ENCODE results near the gene PYCARD.
"Not testable (repeated sequence)": the region's sequence is repeated elsewhere in the genome, so short reads cannot be mapped to it uniquely, and the experiment has no call there.

Gene PYCARD

DNA sequence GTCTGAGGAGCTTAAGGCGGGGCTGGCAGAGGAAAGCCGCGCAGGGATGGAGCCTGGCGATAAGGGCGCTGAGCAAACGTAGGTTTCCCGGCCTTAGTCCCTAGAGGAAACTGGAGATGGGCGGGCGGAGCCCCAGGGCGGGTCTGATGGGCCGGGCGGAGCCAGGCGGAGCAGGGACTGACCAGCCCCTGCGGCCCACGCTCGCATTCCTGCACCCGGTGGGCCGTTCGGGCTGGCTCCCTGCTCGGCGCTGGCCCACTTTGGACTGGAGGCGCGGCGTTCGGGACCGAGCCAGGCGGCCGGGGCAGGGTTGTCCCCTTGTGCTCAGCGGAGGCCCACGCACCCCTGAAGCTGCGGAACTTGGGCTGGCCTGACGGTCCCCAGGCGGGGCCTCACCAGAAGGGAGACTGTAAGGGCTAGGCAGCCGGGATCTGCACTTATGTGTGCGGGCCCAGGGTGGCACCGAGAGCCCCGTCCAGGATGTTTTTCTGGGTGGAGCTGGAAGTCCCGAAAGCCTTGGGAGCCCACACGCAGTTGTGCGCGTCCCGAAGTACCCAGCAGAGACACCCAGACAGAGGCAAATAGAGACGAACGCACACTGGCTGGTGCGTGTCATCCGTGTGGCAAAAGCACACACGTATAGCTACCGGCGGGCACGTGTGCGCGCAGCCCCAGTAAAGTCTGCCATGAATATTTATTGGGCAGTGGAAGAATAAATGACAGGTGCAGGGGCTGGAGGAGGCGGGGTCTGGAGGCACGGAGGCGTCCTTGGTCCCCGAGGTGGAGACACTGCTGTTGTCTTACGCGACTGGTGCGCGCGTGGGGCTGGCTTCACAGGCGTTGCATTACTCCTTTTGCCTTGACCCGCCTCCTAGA is 13.0 kb upstream of the PYCARD start:
- DNase-seq (ENCODE audit: low spot score), result no peak

DNA sequence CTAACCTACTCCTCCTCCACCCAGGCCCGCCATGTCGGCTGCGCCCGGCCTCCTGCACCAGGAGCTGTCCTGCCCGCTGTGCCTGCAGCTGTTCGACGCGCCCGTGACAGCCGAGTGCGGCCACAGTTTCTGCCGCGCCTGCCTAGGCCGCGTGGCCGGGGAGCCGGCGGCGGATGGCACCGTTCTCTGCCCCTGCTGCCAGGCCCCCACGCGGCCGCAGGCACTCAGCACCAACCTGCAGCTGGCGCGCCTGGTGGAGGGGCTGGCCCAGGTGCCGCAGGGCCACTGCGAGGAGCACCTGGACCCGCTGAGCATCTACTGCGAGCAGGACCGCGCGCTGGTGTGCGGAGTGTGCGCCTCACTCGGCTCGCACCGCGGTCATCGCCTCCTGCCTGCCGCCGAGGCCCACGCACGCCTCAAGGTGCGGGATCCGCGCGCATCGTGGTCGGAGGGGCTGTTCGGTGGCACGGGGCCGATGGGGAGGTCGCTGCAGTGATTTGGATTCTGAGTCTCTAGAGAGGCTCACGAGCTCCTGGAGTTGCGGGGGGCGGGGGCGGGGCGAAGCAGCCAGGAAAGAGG is 12.2 kb upstream of the PYCARD start:
- no peak for DNase-seq (ENCODE audit: low spot score)

DNA sequence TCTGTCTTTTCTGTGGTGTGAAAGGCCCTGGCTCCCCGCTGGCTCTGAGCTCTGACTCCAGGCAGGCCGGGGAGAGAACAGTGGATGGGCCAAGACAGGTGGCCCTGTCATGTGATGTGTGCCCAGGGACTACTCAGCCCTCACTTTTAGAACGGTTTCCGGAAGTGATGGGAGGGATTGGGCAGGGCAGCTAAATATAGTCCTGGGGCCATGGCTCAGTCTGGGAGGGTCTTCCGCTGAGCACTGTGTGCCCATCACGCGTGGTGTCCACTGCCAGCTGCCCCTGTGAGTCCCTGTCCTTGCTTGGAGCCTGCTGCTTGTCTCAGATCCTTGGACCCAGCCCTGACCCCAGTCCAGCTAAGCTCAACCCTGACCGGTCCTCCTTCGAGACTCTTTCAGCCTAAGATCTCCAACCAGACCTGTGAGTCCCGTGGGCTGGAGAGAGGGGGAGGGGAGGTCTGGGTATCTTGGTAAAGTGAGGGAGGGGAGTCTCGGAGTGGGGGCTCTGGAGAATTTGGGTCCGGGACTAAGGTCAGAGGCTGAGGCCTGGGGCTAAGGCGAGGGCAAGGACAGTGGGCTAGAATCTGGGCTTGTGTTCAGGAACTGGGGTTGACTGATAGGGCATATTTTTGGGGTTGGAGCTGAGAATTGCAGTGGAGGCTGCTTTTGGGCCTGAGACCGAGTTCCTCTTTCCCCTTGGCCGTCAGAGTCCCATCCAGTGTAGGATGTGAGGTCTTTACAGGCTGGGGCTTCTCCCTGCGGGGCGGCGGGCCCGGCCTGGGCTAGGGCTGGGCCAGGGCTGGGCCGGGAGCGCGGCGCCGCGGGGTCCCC is 11.5 kb upstream of the PYCARD start, which contains the start of gene TRIM72:
Gene TRIM72 (plus strand): TSS at position 243 of the 831 bp plus-strand sequence. CDS start 620 bp downstream, outside the sequence.
- no peak for DNase-seq (ENCODE audit: low spot score)

GRCh38 chr16:31213342-31213741 is 10.8 kb upstream of the PYCARD start:
- no peak for DNase-seq (ENCODE audit: low spot score)

- DNase-seq (ENCODE audit: low spot score), result no peak
These were observed 4.2 kb upstream of the PYCARD start for GRCh38 chr16:31206776-31207175.

DNA sequence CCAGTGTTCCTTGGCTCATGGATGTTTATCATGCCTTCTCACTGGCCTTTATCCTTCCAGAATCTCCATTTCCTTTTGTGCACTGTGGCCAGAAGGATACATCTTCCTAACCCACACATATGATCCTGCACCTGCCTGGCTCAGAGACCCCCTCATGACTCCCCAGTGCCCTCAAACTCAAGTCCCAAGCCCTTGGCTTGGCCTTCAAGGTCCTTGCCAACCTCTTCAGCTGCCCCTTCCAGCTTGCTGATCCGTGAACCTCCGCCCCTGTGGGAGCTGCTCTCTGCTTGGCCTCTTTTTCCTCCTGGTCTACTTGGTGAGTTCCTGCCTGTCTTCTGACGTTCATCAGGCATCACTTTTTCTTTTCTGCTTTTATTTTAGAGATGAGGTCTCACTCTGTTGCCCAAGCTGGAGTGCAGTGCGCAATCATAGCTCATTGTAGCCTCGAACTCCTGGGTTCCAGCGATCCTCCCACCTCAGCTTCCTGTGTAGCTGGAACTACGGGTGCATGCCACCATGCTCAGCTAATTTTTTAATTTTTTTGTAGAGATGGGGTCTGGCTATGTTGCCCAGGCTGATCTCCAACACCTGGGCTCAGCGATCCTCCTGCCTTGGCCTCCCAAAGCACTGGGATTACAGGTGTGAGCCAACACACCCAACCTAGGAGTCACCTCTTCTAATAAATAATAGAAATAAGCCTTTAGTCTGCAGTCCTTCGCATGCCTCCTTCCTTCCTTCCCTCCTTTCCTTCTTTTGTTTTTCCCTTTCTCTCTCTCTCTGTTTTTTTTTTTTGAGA is 2.5 kb upstream of the PYCARD start:
- DNase-seq (ENCODE audit: low spot score), result no peak

GRCh38 chr16:31201582-31202413 is 762 bp downstream of the PYCARD start:
- no peak for DNase-seq (ENCODE audit: low spot score)

DNA sequence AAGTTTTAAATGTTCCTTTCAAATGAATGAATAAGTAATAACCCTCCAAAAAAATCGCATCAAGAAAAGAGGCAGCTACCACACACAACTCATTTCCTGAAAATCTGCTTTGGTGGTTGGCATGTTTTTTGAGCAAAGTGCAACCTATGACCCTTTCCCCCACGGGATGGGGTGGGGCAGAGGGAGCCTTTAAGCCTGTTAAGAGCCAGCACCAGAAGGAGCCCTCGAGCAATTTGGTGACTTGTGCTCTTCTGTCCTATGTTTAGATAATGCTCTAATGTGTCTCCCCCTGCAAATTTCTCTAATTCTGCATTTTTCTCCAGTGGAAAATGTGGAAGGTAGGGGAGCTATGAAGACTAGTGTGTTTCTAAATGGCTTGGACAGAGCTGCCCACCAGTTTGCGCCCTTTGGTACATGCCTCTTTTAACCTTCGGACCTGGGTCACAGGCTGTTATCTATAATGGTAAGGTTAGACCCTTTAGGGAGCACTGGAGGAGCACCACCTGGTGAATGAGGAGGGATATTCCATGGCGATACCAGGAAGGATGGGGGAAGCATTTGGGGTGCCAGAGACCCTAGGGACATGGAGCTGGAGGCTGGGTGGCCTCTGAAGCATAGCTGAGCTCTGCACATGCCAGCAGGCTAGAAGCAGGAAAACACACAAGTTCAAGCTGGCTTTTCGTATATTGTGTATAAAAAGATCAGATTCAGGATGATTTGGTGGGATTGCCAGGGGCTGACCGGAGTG is 1.6 kb downstream of the PYCARD start:
- DNase-seq (ENCODE audit: low spot score), result no peak

GRCh38 chr16:31200111-31200510 is 2.4 kb downstream of the PYCARD start:
- not testable (repeated sequence) for DNase-seq (ENCODE audit: low spot score)

DNA sequence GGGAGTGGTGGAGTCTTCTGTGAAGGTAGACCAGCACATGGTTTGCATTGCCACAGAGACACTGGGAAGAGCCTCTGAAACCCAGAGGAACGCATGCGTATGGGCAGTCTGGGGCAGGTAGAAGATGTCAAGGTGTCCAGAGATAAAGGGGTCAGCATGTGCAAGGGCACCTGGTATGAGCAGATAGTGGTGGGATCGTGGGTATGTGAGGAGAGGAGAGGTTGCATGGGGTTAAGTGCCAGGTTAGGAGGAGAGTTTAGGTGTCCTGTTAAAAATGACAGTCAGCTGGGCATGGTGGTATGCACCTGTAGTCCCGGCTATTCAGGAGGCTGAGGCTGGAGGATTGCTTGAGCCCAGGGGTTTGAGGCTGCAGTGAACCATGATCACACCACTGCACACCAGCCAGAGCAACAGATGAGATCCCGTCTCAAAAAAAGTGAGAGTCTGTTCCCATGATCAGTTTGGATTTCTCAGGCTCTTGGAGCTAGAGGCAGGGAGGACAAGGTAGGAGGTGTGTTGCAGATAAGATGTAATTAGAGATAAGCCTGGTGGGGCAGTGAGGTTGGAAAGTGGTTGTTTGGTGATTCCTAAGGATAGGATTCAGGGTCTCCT is 3.0 kb downstream of the PYCARD start:
- DNase-seq (ENCODE audit: low spot score), result no peak

DNA sequence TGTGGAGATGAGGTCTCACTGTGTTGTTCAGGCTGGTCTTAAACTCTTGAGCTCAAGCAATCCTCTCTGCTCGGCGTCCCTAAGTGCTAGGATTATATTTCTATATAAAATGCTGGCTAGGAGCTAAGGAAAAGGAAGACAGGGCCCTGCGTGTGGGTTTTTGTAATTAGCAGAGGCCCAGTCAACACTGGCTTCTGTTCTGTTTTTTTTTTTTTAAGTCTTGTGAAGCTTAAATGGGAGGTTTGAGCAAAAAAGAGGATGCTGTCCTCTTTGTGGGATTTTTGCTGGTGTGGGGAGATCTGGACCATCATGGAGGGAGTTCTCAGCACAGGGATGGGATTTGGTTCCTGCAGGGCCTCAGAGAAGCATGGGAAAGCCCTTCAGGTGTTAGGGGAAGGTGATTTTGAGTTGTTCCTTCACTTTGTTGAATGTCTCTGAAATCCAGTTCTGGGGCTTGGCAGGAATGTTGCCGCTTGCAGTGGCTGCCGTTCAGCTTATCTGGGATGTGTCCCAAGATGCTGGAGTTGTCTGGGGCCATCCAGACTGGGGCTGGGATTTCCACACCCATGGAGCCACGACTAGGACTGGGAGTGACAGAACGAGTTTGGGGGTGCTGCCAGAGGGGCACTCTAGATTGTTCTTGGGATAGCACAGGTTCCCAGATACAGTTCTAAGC is 4.2 kb downstream of the PYCARD start:
- DNase-seq (ENCODE audit: low spot score), result no peak

DNA sequence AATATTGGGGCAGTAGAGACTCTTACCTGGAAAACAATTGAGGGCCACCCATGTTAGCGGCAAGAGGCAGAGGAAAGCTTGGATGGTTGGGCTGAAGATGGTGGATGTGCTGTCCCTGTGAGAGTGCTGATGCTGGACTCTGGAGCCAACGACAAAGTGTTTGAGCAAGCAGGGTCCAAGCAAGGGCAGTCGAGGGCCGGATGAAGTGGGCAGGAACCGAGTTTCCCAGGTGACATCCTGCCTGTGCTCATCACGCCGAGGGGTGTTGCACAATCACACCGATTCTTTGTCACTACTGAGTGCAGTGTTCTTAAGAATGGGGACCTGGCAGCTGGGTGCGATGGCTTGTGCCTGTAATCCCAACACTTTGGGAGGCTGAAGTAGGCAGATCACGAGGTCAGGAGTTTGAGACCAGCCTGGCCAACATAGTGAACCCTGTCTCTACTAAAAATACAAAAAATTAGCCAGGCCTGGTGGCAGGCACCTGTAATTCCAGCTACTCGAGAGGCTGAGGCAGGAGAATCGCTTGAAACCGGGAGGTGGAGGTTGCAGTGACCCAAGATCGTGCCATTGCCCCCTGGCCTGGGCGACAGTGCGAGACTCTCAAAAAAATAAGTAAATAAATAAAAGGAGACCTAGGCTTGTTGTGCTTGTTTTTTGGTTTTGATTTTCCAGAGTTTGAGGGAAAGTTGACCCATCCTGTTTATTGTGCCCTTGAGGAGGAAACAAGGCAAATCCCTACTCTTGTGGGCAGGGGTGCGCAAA is 6.1 kb downstream of the PYCARD start:
- DNase-seq (ENCODE audit: low spot score), result no peak

DNA sequence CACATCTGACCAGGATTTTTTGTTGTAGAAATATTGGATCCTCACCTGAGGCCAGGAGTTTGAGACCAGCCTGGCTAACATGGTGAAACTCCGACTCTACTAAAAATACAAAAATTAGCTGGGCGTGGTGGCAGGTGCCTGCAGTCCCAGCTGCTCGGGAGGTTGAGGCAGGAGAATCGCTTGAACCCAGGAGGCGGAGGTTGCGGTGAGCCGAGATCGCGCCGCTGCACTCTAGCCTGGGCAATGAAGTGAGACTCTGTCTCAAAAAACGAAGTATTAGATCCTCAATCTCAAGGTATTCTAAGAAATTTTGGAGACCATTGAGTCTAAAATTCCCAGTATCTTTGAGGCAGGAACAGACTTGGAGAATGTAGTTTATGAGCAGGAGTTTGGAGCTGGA is 6.7 kb downstream of the PYCARD start:
- DNase-seq (ENCODE audit: low spot score), result not testable (repeated sequence)

DNA sequence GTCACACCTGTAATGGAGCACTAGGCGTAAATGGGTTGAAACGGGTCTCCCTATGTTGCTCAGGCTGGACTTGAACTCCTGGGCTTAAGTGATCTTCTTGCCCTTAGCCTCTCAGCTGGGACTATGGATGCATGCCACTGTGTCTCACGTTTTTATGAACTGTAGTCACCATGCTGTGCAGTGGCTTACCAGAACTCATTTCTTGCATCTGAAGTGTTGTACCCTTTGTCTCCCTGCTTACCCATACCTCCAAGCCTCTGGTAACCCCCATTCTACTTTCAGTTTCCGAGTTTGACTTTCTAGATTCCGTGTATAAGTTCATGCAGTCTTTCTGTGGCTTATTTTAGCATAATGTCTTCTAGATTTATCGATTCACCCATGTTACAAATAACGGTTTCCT is 7.7 kb downstream of the PYCARD start:
- no peak for DNase-seq (ENCODE audit: low spot score)

DNA sequence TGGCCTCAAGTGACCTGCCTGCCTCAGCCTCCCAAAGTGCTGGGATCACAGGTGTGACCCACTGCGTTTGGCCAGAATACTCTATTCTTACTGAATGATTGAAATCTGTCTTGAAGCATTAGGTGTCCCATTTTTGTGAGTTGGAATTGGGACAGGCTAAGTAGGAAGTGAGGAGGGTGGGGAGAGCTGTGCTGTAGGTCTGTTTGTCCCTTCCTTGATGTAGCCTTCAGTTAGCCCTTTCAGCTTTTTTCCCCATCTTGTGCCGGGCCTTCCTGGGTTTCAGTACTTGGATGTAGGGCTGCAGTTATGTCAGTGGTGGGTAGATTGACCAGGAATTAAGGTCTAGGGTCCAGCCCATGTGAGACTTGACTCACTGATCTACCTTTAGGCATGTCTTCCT is 8.7 kb downstream of the PYCARD start:
- DNase-seq (ENCODE audit: low spot score), result no peak

- no peak for DNase-seq (ENCODE audit: low spot score)
These were observed 9.5 kb downstream of the PYCARD start for GRCh38 chr16:31192856-31193642.

DNA sequence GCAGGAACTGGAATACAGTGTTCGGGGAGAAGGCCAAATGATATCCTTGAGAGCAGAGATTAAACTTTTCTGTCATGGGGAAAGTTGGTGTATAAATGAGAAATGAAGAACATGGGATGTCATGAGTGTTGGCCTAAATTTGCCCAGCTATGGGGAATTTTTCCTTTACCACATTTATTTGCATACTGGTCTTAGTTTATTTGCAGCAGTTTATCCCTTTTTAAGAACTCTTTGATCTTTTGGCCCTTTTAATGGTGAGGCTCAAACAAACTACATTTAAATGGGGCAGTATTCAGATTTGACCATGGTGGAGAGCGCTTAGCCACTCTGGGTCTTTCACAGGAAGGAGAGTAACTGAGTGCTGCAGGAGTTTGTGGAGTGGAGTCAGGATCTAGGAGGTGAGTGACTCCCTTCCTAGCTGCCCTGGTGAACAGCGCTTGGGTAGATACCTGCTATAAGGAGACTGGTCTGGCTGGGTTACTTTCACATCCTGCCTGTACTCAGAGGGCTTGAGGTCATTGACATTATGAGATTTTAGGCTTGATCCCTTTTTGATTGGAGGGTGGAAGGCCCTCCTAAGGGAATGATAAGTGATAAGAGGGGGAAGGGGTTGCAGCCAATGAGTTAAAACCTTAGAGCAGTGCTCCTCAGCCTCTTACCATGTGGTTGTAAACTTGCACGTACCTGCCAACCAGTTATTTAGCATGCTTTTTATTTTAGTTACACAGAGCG is 10.7 kb downstream of the PYCARD start:
- no peak for DNase-seq (ENCODE audit: low spot score)

Measured in globus pallidus (tissue), 1 donor.